ENCODE data around the gene LSM11. TPM values are rescaled to one million over a fixed set of nuclear protein-coding genes. Genes with fewer than 3 reads are reported as not detected.
"Not testable (repeated sequence)": the region's sequence is repeated elsewhere in the genome, so short reads cannot be mapped to it uniquely, and the experiment has no call there.

LSM11 gene
- 2.9 TPM for polyA plus RNA-seq (2013, experiment 1 of 2; ENCODE audit: insufficient read length)
- 3.0 TPM for polyA plus RNA-seq (2013, experiment 2 of 2; ENCODE audit: insufficient read length)

- peak; percentile 77 for DNase-seq
Measured at GRCh38 chr5:157743163-157744050, at the start of gene LSM11. LSM11 (plus strand) TSS chr5:157743712; CDS start chr5:157743751, 39 bp downstream.

GRCh38 chr5:157693816-157694215 lies 49.7 kb upstream of the LSM11 start:
- DNase-seq = not testable (repeated sequence)

- not testable (repeated sequence) for DNase-seq
Measured at GRCh38 chr5:157696154-157696553, 47.4 kb upstream of the LSM11 start.

GRCh38 chr5:157698674-157699073 lies 44.8 kb upstream of the LSM11 start:
- not testable (repeated sequence) for DNase-seq

GRCh38 chr5:157703736-157704135 lies 39.8 kb upstream of the LSM11 start:
- no peak for DNase-seq

DNA sequence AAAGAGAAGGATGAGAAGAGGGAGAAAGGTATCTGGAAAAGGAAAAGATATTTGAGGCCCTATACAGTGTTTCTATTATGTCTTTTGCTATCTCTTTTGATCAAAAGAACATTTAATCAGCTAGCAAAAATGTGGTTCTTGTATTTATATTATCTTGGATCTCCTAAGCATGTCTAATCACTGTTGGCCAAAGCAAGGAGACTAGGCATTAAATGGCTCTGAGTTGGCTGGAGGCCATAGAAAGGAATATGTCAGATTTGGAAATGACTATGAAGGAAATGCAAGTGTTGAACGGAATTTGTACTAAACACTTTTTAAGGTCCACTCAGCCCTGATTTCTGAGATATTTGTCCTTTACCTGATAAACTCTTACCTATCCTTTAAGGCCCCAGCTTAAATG lies 34.6 kb upstream of the LSM11 start:
- DNase-seq = peak; percentile 40

- DNase-seq = no peak
Measured at GRCh38 chr5:157709346-157709745, 34.2 kb upstream of the LSM11 start.

GRCh38 chr5:157710431-157710830 lies 33.1 kb upstream of the LSM11 start:
- DNase-seq = no peak

GRCh38 chr5:157710882-157711281 lies 32.6 kb upstream of the LSM11 start:
- DNase-seq = peak; percentile 84

DNA sequence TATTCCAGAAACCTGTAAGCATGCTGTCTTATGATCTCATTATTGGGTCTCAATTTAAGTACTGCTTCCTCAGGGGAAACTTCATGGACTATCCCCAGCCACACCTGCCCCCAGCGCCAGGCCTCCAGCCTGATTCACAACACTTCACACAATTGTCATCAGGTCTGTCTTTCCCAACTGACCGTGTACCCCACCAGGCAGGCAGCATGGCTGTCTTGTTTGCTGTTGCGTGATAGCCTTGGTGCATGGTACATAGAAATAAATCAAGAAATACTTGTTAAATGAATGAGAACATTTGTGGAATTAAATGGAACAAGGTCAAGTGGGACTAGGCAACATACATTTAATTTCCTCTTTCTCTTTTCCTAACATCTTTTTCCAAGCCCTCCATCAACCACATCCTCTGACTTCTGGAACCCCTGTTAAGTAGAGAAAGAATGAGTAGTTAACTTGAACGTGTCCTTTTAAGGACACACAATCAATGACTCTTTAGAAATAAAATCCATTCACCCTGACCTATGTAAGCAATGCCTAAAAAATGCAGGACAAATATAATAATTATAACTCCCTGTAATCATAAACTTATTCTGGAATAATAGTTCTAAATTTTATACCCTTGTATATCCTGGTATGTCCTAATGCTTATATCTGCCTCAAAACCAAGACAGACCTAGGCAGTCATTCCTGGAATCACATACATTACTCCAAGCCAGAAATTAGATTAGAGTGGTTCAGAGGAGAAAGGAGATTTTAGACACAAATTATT lies 29.5 kb upstream of the LSM11 start:
- peak; percentile 46 for DNase-seq

GRCh38 chr5:157714596-157714864 lies 29.0 kb upstream of the LSM11 start:
- DNase-seq = no peak

DNA sequence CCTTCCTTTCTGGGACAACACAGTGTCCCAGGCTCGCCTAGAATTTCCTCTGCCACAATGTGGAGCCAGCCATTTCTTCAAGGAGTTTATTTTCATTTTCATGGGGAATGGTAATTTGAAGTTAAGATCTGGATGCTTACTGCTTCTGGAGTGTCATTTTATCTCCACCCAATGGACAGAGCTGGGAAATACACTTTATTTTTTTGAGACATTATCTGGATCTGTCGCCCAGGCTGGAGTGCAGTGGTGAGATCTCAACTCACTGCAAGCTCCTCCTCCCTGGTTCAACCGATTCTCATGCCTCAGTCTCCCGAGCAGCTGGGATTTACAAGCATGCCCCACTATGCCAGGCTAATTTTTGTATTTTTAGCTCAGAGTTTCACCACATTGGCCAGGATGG lies 25.0 kb upstream of the LSM11 start:
- peak; percentile 75 for DNase-seq

- no peak for DNase-seq
Measured at GRCh38 chr5:157719245-157719644, 24.3 kb upstream of the LSM11 start.

DNA sequence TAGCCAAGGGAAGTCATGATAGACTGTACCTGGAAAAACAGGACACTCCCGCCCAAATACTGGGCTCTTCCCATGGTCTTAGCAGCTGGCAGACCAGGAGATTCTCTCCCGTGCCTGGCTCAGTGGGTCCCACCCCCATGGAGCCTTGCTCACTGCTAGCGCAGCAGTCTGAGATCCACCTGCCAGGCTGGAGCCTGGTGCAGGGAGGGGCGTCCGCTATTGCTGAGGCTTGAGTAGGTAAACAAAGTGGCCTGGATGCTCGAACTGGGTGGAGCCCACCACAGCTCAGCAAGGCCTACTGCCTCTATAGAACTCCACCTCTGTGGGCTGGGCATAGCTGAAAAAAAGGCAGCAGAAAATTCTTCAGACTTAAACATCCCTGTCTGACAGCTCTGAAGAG lies 22.4 kb upstream of the LSM11 start:
- DNase-seq = no peak

DNA sequence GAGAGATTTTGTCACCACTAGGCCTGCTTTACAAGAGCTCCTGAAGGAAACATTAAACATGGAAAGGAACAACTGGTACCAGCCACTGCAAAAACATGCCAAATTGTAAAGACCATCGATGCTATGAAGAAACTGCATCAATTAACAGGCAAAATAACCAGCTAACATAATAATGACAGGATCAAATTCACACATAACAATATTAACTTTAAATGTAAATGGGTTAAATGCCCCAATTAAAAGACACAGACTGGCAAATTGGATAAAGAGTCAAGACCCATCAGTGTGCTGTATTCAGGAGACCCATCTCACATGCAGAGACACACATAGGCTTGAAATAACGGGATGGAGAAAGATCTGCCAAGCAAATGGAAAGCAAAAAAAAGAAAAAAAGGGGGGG lies 20.6 kb upstream of the LSM11 start:
- DNase-seq = not testable (repeated sequence)

- DNase-seq = not testable (repeated sequence)
Measured at GRCh38 chr5:157726607-157727006, 16.9 kb upstream of the LSM11 start.

GRCh38 chr5:157727858-157728257 lies 15.7 kb upstream of the LSM11 start:
- DNase-seq = not testable (repeated sequence)

DNA sequence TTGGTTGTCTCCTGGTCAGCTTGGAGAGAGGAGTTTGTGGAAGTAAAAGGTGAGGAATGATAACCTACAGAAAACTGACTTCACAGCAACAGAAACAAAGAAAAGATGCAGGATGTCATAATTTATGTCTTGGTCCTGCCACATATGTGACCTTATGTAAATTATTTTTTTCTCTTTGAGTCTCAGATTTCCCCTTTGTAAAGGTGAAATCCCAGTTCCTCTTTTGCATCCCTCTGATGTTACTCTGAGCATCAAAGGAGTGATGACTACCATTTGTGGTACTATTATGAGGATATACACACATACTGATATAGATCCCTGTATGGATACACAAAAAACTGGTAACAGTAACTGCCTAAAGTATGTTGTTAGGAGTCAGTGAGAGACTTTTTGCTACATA lies 13.7 kb upstream of the LSM11 start:
- DNase-seq = no peak

DNA sequence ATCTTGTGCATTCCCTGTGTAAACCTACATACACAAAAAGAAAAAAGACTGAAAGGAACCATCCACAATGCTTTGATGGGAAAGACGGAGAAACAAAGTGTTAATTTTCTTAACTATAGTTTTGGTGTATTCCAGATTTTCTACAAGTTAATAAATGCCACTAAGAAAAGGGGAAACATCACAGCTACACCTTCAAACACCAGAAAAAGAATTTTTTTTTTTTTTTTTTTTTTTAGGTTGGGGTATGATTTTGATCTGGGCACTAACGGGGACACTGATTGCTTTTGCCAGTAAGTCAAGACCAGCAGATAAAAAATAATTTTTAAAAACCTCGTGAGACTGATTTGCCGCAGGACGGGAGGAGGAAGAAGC lies 12.6 kb upstream of the LSM11 start:
- no peak for DNase-seq

GRCh38 chr5:157731272-157732129 lies 12.0 kb upstream of the LSM11 start, which contains the start of gene THG1L:
THG1L (plus strand) TSS chr5:157731420; CDS start chr5:157731441, 21 bp downstream.
- DNase-seq = peak; percentile 98

GRCh38 chr5:157732130-157732514 lies 11.4 kb upstream of the LSM11 start:
- no peak for DNase-seq

DNA sequence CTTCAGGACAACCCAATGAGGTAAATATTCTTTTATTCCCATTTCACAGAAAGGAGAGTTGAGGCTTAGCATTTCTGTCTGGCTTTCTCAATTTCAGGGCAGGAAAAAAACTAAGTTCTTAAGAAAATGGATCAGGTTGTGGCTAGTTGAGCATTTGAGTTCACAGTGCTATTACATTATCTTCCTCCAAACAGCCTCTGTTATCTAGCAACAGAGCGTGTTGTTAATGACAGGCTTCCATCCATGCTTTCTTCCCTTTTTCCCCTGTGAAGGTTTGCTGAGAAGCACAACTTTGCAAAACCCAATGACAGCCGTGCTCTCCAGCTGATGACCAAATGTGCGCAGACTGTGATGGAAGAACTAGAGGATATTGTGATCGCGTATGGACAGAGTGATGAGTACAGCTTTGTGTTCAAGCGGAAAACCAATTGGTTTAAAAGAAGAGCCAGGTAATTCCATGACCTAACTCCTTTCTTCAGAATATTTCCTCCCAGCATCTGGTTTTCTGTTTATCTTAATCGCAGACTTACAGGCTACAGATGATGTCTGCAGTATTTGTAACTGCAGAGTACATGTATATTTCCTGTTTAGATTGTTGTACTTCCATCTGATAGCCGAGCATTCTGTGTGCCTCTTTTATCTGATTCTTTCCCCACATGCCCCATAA lies 10.8 kb upstream of the LSM11 start:
- no peak for DNase-seq
